HTR-8/SVneo (cell line): ENCODE measurements around the gene ZFAND3.

Experiments used
- DNase-seq: peaks from one replicate; pipeline ENCODE4 v3.0.0; 2011; ENCODE audit warnings: low spot score, mixed read lengths; ENCODE audit not compliant: insufficient read length
- FAIRE-seq: peaks from 2 replicates; lab custom pipeline; 2011; peaks lifted over from hg19 to GRCh38; lab: Jason Lieb, UNC

ZFAND3 gene

GRCh38 chr6:38169221-38169976 is 349.9 kb downstream of the ZFAND3 start:
- FAIRE-seq (no peak), DNase-seq (no peak)

- DNase-seq (no peak), FAIRE-seq (no peak)
Observed at GRCh38 chr6:38169977-38170526, 350.5 kb downstream of the ZFAND3 start.

- no peak for FAIRE-seq
- DNase-seq, result no peak
Observed at GRCh38 chr6:38170666-38171355, 351.3 kb downstream of the ZFAND3 start.

- DNase-seq, result no peak
- no peak for FAIRE-seq
Observed at GRCh38 chr6:38171997-38172738, 352.6 kb downstream of the ZFAND3 start.

GRCh38 chr6:38172739-38173410 is 353.3 kb downstream of the ZFAND3 start:
- FAIRE-seq, result no peak
- DNase-seq, result no peak

GRCh38 chr6:38173909-38174308 is 354.4 kb downstream of the ZFAND3 start:
- FAIRE-seq (no peak), DNase-seq (no peak)

DNA sequence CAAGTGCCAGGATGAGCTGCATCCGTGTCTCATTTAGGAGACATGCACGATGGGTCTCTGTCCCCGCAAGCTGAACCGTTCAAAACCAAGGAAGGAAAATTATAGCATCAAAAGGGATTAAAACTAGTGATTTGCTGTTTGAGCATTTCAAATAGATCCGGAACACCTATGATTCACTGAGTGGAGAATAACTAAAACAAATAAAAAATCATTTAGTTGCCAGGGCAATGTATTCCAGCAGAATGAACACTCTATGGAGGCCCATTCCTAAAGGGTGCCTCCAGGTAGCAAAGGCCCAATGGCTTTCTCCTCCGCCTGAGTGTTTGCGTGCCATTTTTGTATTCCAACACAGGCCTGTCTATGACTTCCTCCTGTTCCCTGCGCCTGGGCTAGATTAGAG is 354.8 kb downstream of the ZFAND3 start:
- DNase-seq (no peak), FAIRE-seq (no peak)

DNA sequence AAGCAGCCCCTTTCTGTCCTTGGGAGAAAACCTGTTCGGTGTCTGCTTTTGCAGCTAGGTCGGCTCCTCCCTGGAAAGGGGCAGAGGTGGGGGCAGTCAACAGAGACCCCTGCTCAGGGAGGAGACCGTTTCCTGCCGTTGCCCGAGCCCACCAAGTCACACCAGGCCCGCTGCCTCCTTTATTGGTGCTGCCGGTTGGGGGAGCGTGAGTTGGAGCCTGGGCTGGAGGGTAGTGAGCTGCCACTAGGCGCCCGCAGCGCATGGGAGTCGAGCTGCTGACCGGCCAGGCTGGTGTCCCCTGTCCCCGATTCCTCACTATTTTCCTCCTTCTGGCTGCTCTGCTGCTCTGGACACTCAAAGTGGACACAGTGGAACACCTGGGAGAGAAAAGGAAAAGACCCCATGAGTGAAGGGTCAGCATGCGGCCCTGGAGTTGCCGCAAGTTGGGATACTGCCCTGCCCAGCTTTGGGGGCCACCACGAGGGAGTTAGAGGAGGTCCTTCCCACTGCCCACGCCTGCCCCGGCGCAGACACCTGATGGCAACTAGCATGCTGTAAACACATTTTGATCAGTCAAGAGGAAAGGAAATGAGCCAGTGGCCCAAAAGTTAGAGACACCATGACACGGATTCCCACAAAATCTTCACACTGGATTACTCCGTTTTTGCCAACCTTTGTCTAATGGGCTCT is 355.4 kb downstream of the ZFAND3 start:
- FAIRE-seq (no peak), DNase-seq (no peak)

DNA sequence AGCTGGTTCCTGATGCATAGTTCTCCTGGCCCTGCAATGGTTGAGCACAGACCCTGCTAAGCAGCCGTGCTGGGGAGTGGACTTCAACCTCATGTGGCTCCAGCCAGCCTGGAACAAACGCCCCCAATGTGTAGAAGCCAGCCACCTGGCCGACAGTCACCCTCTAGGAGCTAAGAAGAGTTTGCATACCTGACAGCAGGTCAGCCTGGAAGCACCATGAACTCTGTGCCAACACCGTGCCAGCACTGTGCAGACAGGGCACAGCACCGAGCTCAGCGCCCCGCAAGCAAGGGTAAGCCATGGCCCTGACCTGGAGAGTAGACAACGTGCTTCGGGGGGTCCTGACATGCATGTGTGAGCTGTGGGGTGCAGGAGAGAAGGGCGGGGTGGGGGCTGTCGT is 356.3 kb downstream of the ZFAND3 start:
- DNase-seq (no peak), FAIRE-seq (no peak)

DNA sequence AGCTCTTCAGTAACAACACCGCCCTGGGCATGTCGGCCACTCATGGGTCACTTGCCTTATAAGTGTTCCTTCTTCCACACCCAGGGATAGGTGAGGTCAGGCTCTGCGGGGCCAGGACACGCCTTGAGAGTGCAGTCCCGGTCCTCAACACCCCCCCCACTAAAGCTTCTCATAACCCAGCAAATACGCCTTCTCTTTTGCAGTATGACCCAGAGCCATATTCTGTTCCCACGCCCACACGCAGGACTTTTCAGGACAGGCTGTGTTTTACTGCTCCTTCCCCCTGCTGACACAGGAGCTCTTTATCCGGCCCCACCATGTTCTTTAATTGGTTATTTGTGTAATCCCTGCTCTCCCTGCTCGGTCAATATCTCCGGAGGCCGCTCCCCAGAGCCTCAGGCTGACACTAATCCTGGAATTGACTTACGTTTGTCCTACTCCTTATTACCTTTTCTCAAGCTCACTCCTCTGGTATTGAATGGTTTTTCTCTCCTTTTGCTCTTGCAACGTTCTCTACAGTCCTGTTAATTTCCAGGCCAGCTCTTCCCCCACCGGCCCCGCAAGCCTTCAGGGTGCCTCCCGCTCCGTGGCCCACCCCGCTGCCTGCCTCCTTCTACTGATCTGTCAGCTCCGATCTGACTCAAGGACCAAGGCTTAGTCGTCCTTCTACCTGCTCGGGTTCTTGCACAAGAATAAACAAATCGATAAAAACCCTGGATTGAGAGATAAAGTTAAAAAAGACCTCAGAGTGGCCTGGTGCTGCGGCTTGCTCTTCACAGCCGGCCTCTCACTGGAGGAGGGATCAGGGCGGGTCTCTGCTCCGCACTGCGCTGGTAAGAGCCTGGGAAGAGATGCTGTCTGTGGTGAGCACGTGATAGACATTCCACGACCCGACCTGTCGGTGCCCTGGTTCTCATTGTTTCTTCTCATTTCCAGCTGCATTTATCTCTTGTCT is 357.5 kb downstream of the ZFAND3 start:
- no peak for DNase-seq
- FAIRE-seq, result no peak

DNA sequence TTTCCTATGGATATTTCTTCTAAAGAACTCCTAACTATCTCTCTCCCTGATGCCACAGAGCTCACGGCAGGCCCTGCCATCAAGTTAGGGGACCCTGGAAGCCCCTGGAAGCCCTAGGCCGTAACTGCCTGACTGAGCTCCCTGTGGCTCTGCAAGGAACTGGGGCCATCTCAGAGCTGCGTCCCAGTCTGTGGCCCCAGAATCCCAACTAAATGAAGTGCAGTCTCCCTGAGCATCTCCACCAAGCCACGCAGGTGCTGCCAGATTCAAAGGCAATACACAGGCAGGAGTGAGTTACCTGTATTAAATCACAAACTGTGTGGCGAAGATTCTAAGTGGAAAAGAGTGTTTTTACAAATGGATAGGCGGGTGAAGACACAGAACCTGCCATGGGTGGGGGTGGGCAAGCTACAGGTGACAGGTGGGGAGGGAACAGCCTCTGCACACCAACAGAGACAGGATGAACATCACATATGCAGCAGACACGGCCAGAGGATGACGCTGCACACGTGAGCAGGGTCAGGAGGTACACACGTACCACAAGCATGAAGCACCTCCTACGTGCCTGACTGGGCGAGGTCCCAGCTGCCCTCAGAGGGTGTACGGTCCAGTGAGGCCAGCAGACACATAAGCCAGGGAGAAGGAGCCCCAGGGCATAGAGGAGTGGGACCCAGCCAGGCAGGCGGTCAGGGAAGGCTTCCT is 358.5 kb downstream of the ZFAND3 start:
- FAIRE-seq (no peak), DNase-seq (no peak)

GRCh38 chr6:38178584-38178886 is 359.0 kb downstream of the ZFAND3 start:
- DNase-seq (no peak), FAIRE-seq (no peak)

- FAIRE-seq (no peak), DNase-seq (no peak)
Observed at GRCh38 chr6:38179300-38179699, 359.8 kb downstream of the ZFAND3 start.

DNA sequence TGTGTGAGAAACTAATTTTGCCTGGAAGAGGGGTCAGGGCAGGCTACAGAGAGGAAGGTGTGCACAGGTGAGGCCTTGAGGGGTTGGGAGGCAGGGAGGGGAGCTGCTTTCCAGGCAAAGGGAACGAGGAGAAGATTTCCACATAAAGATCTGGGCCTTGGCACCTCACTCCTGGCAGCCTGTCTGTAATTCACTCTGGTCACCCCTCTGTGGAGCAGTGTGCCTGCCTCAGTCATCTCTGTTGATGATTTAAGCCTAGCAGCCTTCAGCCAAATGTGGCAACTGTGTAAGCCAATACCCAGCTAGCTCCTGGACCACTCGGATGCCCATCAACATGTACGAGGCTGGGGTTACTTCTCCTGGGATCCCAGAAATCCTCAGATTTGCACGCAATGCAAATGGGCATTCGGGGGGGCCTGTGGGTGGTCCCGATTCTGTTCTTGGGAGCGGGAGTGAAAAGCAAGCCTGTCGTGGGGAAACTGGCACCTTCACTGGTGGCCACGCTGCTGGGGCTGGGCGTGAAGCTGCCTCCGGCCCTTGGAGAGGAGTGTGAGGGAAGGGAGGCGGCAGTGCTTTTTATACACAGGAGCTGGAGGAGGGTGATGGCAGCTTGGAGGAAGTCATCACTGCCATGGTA is 360.4 kb downstream of the ZFAND3 start:
- no peak for DNase-seq
- FAIRE-seq, result no peak

DNA sequence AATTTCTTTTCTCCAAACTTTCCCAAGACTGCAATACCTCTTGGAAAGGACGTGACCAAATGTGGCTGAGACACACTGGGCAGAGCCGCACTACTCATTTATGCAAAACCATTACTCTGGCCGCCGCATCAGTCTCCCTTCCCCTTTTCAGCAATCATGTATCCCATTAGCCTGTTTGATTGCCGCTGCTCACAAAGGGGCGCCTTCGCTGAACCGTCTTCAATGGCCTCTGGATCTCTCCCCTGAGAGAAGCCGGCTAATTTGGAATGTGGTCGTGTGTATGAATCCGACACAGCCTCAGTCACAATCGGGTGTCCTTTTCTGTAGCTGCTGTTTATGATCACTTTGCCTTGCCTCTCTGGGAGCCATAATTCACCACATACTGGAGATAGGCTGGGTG is 361.1 kb downstream of the ZFAND3 start:
- no peak for FAIRE-seq

DNA sequence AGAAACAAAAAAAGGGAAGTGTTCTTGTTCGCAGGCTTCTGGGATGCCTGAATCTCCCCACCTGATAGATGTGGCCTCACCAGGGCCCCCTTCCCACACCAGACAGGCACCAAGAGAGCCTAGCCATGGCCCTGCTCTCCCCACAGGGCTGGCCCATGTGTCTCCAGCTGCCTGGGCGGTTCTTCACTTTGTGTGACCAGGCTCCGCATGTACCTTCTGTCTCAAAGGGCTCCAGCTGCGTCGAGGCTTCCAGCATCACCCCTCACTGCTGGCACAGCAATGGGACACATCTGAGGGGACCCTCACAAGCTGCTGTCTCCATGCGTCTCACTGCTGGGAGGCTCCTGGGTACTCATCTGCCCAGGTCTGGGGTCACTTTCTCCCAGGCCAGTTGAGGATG is 362.9 kb downstream of the ZFAND3 start:
- no peak for FAIRE-seq
- DNase-seq, result no peak

More for the DNA sequence above, 361.1 kb downstream of the ZFAND3 start:
- no peak for DNase-seq

- FAIRE-seq (no peak), DNase-seq (no peak)
Observed at GRCh38 chr6:38183856-38184584, 364.5 kb downstream of the ZFAND3 start.
